HG03095 (cell line): Measurements from ENCODE around the gene EGR1.
"Not testable (repeated sequence)": the region's sequence is repeated elsewhere in the genome, so short reads cannot be mapped to it uniquely, and the experiment has no call there.

ENCODE experiments used
- ATAC-seq: cut with Tn5 transposase; IDR thresholded peaks from one replicate; pipeline ENCODE4 v1.9.1; 2021; ENCODE audit warnings: moderate library complexity; ENCODE audit not compliant: unreplicated experiment

The EGR1 gene

DNA sequence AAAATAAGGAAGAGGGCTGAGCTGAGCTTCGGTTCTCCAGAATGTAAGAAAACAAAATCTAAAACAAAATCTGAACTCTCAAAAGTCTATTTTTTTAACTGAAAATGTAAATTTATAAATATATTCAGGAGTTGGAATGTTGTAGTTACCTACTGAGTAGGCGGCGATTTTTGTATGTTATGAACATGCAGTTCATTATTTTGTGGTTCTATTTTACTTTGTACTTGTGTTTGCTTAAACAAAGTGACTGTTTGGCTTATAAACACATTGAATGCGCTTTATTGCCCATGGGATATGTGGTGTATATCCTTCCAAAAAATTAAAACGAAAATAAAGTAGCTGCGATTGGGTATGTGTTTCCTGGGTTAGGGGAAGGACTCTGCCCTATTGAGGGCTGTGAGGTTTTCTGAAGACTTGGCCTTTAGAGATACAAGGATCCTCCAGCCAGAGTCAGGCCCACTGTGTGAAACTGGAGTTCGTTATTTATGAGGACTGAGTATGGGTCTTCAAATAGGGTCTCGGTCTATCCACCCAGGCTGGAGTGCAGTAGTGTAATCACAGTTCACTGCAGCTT is 3.8 kb downstream of the EGR1 start:
- no peak for ATAC-seq

DNA sequence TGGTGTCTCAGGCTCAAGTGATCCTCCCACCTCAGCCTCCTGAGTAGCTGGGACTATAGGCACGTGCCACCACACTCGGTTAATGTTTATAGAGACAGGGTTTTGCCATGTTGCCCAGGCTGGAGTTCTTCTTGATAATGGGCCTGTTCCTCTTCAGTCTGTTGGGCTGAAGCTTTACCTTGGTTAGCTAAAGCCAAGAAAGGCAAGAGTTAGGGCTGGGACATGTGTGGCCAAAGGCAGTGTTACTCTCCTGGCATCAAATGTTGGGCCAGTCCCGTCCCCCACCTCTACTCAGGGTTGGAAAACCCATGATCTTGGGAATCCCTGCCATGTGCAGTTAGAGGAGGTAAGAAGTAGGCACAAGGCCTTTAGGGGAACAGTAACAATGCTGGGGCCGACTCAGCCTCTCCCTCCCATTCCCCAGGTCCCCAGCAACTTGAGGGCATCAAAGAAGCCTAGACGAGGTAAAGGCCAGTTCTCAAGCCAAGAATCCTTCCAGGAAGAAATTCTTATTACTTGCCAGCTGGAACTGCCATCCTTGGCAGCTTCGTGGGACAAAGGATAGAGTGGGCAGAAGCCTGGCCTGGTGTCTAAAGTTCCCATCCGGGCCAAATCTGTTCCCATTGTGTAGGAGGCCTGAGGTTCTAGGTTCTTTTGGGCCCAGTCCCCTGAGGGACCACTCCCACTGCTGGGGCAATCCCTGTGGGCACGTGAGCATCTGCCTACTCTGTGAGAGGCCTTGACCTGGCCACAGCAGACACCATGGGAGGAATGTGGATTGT is 4.5 kb downstream of the EGR1 start:
- no peak for ATAC-seq

DNA sequence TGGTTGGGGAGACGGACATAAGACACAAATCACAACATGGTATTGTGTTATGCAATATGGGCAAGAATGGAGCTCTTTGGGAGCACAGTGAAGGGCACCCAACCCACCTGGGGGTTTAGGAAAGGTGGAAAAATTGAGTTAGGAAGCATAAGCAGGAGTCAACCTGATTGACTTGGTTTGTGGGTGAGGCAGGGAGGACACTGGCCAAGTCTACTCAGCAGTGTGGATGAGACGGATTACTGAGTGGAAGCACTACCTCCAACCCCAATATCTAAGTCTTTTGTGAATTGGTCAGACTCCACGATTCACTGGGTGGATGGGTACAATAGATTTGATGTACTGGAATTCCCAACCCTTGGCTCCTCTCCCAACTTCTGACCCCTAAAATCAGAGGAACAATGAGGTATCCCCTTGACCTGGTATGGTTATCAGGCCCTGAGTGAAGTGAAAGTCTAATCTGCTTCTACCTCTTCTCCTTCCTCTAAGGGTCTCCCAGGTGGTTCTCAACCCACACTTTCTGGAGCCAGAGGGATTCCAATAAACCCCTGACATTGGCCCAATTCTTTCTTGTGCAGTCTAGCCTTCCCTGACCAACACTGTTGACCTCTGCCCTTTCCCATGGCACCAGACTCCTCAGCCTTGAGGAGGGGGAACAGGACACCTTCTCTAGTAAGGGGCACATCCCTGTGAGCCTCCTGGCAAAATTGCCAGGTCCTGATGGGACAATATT is 5.2 kb downstream of the EGR1 start:
- no peak for ATAC-seq

DNA sequence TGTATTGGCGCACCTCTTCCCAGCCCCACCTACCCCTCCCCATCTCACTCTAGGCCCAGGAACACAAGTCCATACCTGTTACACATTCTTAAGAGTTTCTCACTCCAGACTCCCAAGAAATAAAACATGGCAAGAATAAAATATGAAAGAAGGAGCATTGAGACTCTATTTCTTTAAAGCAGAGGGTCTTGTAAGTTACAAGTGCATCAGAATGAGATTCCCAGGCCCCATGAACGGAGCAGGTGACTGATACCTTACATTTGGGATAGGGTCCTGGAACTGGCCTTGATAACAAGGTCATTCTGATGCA is 5.7 kb downstream of the EGR1 start:
- no peak for ATAC-seq

DNA sequence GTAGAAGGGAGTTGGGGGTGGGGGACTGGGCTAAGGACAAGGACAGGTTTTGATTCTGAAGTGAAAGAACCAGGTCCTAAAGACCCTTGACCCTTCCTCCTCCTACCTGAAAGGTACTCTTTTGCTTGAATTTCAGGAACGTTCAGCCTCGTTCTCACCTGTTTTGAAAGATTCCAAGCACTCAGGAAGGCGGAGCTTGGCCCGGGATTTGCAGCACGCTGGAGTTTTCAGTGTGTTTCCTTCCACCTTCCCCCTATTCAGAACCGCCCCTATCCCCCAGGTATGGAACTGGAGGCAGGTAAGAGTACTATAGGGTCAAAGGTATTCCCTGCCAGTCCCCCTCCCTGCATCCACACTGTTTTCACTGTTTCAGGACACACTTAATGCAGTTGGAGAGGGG is 7.1 kb downstream of the EGR1 start:
- ATAC-seq = no peak

DNA sequence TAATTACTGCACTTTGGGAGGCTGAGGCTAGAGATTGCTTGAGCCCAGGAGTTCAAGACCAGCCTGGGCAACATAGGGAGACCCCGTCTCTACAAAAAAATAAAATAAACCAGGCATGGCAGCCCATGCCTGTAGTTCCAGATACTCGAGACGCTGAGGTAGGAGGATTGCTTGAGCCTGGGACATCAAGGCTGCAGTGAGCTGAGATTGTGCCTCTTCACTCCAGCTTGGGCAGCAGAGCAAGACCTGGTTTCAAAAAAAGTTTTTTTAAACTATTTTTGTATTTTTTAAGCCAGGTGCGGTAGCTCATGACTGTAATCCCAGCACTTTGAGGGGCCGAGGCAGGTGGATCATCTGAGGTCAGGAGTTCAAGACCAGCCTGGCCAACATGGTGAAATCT is 7.9 kb downstream of the EGR1 start:
- ATAC-seq = not testable (repeated sequence)

DNA sequence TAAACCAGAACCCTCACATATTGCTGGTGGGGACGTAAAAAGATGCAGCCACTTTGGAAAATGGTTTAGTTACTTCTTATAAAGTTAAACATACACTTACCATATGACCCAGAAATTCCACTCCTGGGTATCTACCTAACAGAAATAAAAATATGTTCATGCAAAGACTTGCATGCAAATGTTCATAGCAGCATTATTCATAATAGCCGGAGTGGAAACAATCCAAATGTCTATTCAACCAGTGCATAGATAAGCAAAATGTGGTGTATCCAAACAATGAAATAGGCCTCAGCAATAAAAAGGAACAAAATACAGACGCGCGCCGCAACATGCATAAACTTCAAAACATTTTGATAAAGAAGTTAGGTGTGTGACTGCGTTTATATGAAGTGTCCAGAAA is 11.6 kb downstream of the EGR1 start:
- no peak for ATAC-seq

DNA sequence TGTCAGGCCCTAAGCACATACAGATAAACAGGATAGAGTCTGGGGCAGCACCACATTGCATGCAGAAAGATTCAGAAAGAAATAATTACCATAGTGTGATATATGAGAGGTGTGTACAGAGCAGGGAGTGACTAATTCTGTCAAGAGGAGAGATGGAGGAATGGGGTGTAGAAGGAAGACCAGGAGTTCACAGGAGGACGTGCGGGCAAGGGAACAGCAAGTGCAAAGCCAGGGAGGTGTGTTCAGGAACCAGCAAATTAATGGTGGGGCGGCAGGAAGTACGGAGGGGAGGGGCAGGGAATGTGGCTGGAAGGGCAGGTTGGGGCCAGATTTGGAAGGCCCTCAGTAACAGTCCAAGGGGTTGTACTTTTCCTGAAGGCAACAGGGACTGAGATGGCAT is 17.4 kb downstream of the EGR1 start:
- ATAC-seq = no peak

DNA sequence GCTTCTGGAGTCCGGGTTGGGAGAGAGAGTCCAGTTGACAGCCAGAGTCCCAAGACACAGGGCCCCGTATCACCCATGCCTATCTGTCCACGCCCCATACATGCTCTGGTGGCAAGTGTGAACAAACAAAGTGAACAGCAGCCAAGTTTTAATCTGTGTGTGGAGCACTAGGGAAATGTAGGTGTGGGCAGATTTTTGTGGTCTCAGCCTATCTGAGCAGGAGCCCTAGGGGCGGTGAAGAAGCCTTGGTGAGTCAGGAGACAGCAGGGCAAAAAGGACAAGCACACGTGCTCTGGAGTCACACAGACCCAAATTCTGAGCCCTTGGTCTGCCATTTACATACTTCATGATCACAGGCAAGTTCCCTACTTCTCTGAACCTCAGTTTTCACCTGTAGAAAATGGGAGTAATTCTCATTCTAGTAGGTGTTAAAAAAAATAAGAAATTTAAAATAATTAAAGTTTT is 23.2 kb downstream of the EGR1 start:
- no peak for ATAC-seq

DNA sequence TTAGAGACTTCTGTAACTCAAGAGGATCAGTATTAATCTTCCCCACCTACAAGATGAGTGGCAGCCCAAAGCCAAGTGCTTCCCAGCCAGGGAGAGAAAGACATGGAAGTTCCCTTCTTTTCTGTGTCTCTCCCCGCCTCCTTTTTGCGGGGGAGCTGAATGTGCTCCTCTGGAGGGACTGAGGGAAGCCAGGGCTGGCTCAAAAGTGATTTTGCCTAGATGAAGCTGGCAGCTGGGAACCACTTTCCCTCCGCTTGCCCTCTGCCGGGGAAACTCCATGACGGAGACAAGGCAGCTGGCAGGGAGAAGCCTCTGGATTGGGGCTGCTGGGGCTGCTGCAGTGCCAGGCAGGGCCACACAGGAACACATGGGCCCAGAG is 24.4 kb downstream of the EGR1 start:
- ATAC-seq = no peak

DNA sequence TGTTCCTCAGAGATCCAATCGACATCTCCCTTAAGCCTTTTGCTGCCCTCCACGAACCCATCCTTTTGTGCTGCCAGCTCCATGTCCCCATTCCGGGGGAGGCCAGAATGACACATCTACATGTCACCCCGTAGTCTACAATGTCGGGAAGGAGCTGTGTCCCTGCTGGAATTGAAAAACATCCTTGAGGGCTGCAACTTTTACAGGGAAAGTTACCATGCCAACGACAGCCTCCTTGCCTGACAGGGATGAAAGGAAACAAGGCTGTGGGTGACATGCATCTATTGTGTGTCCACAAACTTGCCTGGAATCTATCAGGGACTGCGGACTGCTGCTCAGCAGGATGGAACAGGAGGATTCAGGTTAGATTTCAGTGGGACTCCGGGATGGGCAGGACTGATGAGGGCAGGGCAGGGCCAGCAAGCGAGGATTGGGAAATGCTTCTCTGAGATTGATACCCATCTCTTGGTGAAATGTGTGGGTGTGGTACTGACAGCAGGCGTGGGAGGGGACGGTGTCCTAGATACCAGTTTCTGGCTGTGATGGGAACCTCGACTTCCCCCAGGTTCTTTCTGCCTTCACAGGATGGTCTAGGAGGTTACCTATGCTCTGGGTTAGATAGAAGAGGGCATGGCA is 25.5 kb downstream of the EGR1 start:
- no peak for ATAC-seq

DNA sequence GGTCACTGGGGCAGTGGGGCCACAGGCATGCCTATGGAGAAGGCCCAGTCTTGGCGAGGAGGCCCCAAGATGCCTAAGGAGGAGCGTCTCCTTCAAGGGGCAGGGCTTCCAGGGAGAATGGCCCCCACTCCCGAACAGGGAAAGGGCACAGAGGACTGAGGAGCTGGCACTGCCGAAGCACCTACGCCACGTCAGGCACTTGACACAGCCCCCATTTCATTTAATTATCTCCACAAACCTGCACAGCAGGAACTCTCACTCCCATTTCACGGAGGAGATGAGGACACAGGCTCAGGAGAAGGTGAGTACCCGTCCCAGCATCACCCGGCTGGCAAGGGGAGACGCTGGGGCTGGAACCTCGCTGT is 26.0 kb downstream of the EGR1 start:
- ATAC-seq = no peak

DNA sequence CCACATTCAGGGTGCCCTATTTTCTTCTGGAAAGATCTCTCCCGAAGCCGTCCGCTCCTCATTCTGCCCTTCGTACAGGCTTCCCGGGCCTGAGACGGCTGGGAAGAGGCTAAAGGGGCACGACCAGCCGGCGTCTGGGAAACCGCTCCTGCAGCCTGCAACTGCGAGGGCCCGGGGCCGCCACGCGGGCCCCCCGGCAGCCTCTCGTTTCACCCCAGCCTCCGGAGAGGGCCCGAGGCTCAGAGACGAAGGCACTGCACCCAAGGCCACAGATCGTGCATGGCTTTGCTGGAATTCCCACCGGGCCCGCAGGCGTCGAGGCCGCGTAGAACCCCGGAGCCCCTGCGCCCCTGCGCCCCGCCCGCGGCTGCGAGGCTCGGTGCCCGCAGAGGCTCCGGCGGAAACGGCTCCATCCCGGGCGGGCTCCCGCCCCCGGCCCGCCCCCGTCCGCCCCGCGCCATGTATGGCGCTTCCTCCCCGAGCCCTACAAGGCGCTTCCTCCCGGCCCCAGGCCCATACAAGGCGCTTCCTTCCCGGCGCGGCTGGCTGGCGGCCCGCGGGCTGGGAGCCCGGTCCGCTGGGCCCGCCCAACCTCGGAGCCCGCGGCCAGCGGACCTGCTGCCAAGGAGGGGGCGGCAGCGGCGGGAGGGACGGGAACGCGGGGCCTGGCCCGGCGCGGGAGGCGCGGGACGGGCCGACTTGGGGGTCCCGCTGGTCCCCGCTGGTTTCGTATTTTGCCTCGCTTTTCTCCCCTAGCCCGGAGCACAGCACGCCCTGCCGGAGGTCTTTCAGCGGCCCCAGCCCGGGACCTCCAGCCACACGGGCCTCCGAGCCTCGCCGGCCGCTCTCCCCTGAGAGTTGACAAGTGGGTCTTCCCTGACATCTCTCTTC is 26.6 kb downstream of the EGR1 start:
- ATAC-seq = peak; percentile 100

DNA sequence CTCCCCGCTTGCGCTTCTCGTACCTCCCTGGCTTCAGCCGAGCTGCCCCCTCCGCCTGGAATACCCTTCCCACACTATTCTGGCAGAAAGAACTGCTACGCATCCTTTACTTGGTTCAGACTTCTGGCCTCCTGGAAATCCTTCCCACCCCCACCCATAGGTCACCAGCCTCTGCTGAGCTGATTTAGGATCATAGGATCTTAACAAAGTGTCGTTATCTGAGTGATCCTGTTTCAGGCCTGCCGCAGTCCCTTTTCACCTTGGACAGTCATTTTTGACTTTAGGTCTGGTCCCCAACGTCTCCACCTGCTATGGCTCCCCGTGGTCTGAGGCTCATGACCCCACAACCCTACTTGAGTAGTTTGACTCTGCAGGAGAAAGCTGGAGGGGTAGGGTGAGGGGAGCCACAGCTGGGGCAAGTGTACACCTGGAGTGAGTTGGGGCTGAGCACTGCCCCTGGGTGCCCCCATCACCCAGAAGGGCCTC is 27.3 kb downstream of the EGR1 start:
- ATAC-seq = no peak

DNA sequence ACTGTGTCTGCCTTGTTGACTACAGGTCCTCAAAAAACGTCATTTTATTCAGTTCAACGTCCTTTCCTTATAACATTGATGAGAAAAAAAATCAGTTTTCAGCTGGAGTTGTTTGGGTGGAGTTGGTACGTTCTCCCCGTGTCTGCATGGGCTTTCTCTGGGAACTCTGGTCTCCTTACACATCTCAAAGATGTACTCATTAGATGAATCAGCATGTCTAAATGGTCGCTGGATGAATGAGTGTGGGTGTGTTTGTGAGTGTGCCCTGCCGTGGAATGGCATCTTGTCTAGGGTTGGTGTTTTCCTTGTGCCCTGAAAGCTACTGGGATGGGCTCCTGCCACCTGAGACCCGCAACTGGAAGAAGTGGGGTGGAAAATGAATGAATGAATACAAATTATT is 30.1 kb downstream of the EGR1 start:
- no peak for ATAC-seq

DNA sequence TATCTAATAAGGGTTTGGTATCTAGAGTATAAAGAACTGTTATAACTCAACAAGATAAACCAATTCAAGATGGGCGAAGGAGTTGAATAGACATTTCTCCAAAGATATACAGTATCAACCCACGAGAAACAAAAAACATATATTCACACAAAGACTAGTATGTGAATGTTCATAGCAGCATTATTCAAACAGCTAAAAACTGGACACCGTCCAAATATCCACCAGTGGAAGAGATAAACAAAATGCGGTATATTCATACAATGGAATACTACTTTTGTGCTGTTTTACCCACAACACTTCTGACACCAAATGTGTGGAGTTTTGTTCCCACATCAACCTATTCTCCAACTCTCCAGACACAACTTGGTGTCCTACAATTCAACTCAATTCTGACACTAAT is 33.1 kb downstream of the EGR1 start:
- no peak for ATAC-seq

DNA sequence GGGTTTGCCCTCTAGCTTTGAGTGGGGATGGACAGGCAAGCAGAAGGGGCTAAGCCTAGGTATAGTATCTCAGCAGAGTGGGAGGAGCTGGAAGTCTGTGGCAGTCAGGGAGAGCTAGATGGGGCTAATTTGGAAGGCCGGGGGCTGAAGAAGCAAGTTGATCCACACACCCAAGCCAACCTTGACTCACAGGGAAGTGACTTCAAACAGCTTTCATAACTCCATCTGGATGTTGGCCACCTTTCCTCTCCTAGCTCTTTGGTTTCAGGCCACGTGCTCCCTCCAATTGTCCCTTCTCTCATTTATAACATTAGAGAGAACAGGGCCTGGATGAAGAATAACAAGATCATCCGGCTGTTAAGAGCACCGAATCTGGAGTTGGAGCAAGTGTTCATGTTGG is 36.8 kb downstream of the EGR1 start:
- ATAC-seq = no peak

DNA sequence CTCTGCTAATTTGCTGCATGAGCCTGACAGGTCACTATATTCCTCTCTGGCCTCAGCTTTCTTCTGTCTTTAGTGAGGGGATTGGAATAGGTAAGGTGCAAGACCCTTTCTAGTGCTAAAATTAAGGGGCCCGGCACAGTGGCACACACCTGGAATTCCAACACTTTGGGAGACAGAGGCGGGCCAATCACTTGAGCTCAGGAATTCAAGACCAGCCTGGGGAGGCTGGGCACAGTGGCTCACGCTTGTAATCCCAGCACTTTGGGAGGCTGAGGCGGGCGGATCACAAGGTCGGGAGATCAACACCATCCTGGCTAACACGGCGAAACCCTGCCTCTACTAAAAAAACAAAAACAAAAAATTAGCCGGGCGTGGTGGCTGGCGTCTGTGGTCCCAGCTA is 37.2 kb downstream of the EGR1 start:
- ATAC-seq = no peak

DNA sequence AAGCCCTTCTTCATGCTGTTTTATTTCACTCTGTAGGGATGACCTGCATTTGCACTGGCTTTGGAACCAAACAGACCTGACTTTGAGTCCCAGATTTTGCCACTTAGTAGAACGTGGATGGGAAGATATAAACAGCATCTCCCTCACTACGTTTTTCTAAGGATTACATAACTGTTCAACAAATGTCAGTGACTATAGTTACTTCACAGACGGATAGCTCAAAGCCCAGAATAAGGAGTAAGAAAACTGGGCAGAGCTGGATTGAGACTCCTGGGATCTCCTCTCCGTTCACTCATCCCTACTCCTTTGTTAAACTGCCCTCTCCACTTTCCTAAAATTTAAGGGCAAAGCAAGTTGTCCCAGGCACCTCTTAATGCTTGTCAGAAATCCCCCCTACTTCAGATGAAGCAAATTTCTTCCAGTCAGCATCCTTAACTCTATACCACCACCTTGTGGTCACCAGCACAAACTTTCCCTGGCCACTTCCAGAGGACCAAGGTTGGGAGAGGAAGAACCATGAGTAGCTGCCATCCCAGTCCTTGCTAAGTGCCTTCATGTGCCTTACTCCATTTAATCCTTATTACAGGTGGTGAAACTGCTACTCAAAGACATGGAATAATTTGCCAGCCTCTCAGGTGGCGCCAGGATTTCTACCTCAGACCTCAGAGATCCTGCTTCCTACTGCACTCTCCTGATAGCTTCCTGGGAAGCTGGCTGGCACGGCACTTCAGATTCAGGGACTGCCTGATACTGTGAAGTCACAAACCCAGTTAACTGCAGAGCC is 38.4 kb downstream of the EGR1 start:
- ATAC-seq = no peak

DNA sequence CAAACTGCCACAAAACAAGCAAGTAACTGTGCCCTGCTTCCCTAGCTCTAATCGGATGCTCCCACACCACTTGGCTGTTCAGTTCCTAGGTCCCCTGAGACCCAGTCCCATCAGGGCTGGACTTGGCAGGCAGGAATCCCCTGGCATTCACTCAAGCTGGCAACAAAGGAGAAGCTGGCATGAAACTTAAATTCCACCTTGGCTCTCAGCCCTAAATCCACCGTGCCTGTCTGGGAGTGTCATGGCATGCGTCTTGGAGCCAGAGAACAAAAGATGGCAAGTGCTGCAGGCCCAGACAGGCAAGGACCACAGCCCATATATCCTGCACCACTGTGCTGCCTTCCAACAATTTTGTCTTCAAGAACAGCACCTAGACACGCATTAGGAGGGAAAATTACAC is 39.5 kb downstream of the EGR1 start:
- no peak for ATAC-seq
